HG03280 (cell line): ENCODE data around the gene HOXB13.
A peak's percentile ranks its signal among the peaks of the same experiment; 100 is the strongest.

ENCODE experiments used
- ATAC-seq: cut with Tn5 transposase; IDR thresholded peaks from one replicate; pipeline ENCODE4 v1.9.1; 2021; ENCODE audit warnings: mild to moderate bottlenecking, moderate library complexity; ENCODE audit not compliant: unreplicated experiment

Gene HOXB13

GRCh38 chr17:48715496-48716399 is 12.8 kb downstream of the HOXB13 start:
- no peak for ATAC-seq

GRCh38 chr17:48711128-48711527 is 17.4 kb downstream of the HOXB13 start:
- ATAC-seq = no peak

- ATAC-seq = no peak
Measured at GRCh38 chr17:48704361-48705248, 23.9 kb downstream of the HOXB13 start.

- no peak for ATAC-seq
Measured at GRCh38 chr17:48701864-48702532, 26.6 kb downstream of the HOXB13 start.

- no peak for ATAC-seq
Measured at GRCh38 chr17:48693178-48693577, 35.4 kb downstream of the HOXB13 start.

- no peak for ATAC-seq
Measured at GRCh38 chr17:48692049-48692448, 36.5 kb downstream of the HOXB13 start.

- ATAC-seq = no peak
Measured at GRCh38 chr17:48690655-48691054, 37.9 kb downstream of the HOXB13 start.

- no peak for ATAC-seq
Measured at GRCh38 chr17:48681609-48682008, 46.9 kb downstream of the HOXB13 start.

- no peak for ATAC-seq
Measured at GRCh38 chr17:48679385-48680096, 49.0 kb downstream of the HOXB13 start.

- ATAC-seq = peak; percentile 80
Measured at GRCh38 chr17:48678141-48678971, 50.2 kb downstream of the HOXB13 start.

GRCh38 chr17:48676963-48677558 is 51.5 kb downstream of the HOXB13 start:
- no peak for ATAC-seq
